NCI-H1105 treated with DMSO at 0.1 percent for 48 hours (cell line): Measurements from ENCODE around the gene SIGLEC12.
"Not testable (repeated sequence)": the region's sequence is repeated elsewhere in the genome, so short reads cannot be mapped to it uniquely, and the experiment has no call there.

Experiments used
- DNase-seq: peaks from one replicate; lab custom pipeline; 2025; lab: John Stamatoyannopoulos, UW

The SIGLEC12 gene

GRCh38 chr19:51479531-51480331 lies 21.9 kb downstream of the SIGLEC12 start:
- no peak for DNase-seq

GRCh38 chr19:51478381-51479234 lies 23.0 kb downstream of the SIGLEC12 start, which contains the start of gene CEACAM18:
Gene CEACAM18, plus strand, starts transcription at chr19:51478539.
- no peak for DNase-seq

- no peak for DNase-seq
Observed at GRCh38 chr19:51477344-51477743, 24.3 kb downstream of the SIGLEC12 start.

GRCh38 chr19:51476164-51476563 lies 25.4 kb downstream of the SIGLEC12 start:
- DNase-seq: no peak

GRCh38 chr19:51473009-51473707 lies 28.4 kb downstream of the SIGLEC12 start:
- peak; percentile 53 for DNase-seq

- DNase-seq: no peak
Observed at GRCh38 chr19:51472607-51473006, 29.0 kb downstream of the SIGLEC12 start.

- no peak for DNase-seq
Observed at GRCh38 chr19:51471527-51471926, 30.1 kb downstream of the SIGLEC12 start.

GRCh38 chr19:51470966-51471365 lies 30.6 kb downstream of the SIGLEC12 start:
- no peak for DNase-seq

- DNase-seq: no peak
Observed at GRCh38 chr19:51469629-51470028, 32.0 kb downstream of the SIGLEC12 start.

GRCh38 chr19:51469162-51469561 lies 32.4 kb downstream of the SIGLEC12 start:
- no peak for DNase-seq

GRCh38 chr19:51468545-51468920 lies 33.1 kb downstream of the SIGLEC12 start:
- no peak for DNase-seq

- no peak for DNase-seq
Observed at GRCh38 chr19:51467864-51468544, 33.6 kb downstream of the SIGLEC12 start.

GRCh38 chr19:51466723-51467122 lies 34.9 kb downstream of the SIGLEC12 start:
- DNase-seq: no peak

- DNase-seq: not testable (repeated sequence)
Observed at GRCh38 chr19:51463976-51464581, 37.5 kb downstream of the SIGLEC12 start.

- DNase-seq: no peak
Observed at GRCh38 chr19:51462681-51463080, 38.9 kb downstream of the SIGLEC12 start.

GRCh38 chr19:51462276-51462675 lies 39.3 kb downstream of the SIGLEC12 start:
- DNase-seq: no peak

- DNase-seq: no peak
Observed at GRCh38 chr19:51461723-51462161, 39.9 kb downstream of the SIGLEC12 start.

- DNase-seq: peak; percentile 1
Observed at GRCh38 chr19:51460164-51460992, 41.2 kb downstream of the SIGLEC12 start.

- no peak for DNase-seq
Observed at GRCh38 chr19:51458899-51459505, 42.6 kb downstream of the SIGLEC12 start.

- DNase-seq: no peak
Observed at GRCh38 chr19:51458051-51458645, 43.5 kb downstream of the SIGLEC12 start, which contains the start of gene SIGLEC8. Gene SIGLEC8, minus strand, starts transcription at chr19:51458454. Its CDS starts 67 bp downstream, at chr19:51458387.
